GM10248 (cell line): ENCODE data around the gene FOXK2.
"Not testable (repeated sequence)": the region's sequence is repeated elsewhere in the genome, so short reads cannot be mapped to it uniquely, and the experiment has no call there.

ENCODE experiments used
- CTCF ChIA-PET: fragments of 300-600 bp; sonication (Branson Sonifier 250); formaldehyde crosslinking; extraction: SDS; loops from one replicate; lab custom pipeline; 2021; ENCODE audit warnings: antibody characterized with exemption; lab: Yijun Ruan, JAX
- POLR2A ChIA-PET: fragments of 350-650 bp; sonication (Branson Sonifier 250); formaldehyde crosslinking; extraction: SDS; loops from one replicate; lab custom pipeline; 2020; ENCODE audit warnings: antibody characterized with exemption; lab: Yijun Ruan, JAX
- DNase-seq: peaks from one replicate; pipeline ENCODE4 v3.0.0; 2012; ENCODE audit errors: extremely low spot score
- CTCF ChIP-seq: IDR thresholded peaks from 2 replicates; pipeline ENCODE4 v1.5.1; 2012; ENCODE audit warnings: mild to moderate bottlenecking, low read depth; ENCODE audit errors: extremely low read depth, missing control alignments, control extremely low read depth

The FOXK2 gene

DNA sequence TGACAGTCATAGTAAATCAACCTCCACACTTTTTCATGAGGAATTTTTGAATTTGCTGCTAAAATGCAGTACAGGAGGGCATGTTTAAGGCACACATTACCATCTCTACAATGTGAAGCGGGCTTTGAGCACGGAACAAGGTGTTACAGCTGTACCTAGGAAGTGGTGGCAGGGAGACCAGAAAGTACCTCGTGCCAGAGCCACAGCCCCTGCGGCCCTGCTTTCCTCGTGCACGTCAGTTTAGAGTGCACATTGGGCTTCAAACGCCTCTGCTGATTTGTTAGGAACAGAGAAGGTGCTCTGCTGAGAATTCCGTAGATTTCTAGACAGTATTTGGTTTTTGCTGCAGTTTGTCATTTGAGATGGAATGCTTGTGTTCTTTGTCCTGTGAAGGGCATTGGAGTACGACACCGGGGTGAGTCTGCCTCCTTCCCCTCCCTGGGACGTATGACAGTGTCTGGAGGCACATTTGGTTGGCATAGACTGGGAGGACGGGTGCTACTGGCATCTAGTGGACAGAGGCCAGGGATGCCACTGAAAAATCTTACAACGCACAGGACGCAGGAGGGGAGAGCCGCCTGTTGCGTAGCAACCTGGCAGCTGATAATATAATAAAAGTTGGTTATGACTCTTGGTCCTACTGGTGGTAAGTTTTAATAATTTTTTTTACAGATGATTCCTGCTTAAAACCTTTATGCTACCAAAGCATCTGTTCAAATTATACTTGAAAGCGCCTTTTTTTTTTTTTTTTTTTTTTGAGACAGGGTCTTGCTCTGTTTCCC is 9.1 kb downstream of the FOXK2 start:
- ChIA-PET POLR2A (interaction anchor here (0.7 kb wide), 1 partner anchor 514 kb away, joined by 7 read pairs; no protein-coding TSS in a partner anchor), CTCF (interaction anchor here (2.0 to 2.7 kb wide), 2 partner anchors 9 to 22 kb away, joined by 8 to 11 read pairs; partner anchors contain the start of gene FOXK2)
- no peak for DNase-seq
- no peak for TF ChIP-seq CTCF

GRCh38 chr17:82529914-82530300 is 10.4 kb downstream of the FOXK2 start:
- no peak for TF ChIP-seq CTCF
- no peak for DNase-seq
- CTCF ChIA-PET, result interaction anchor here (1.3 to 2.7 kb wide), 4 partner anchors 10 to 27 kb away, joined by 3 to 11 read pairs (median 6); partner anchors contain the start of gene FOXK2
- POLR2A ChIA-PET, result interaction anchor here (0.7 to 1.9 kb wide), 2 partner anchors 10 to 105 kb away, joined by 5 to 10 read pairs; partner anchors contain the start of gene FOXK2

DNA sequence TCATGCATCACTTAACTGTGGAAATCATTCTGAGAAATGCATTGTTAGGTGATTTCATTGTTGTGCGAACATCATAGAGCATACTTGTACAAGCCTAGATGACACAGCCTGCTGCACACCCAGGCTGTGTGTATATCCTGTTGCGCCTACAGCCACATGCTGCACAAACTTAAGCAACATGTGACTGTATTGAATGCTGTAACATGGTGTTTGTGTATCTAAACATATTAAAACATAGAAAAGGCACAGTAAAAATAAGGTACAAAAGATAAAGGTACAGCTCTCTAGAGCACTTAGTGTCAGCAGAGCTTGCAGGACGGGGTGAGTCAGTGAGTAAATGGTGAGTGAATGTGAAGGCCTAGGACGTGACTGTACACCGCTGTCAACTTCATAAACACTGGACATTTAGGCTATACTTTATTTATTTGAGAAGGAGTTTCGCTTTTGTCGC is 11.9 kb downstream of the FOXK2 start:
- DNase-seq, result no peak
- POLR2A ChIA-PET, result interaction anchor here (1.9 kb wide), 1 partner anchor 12 kb away, joined by 5 read pairs; the partner anchor contains the start of gene FOXK2
- CTCF ChIA-PET, result interaction anchor here (2.5 to 3.2 kb wide), 3 partner anchors 20 to 27 kb away, joined by 8 to 9 read pairs (median 8); no protein-coding TSS in a partner anchor
- TF ChIP-seq CTCF, result no peak

- no peak for DNase-seq
- TF ChIP-seq CTCF, result no peak
- POLR2A ChIA-PET, result no interaction called here
- CTCF ChIA-PET, result interaction anchor here (1.0 to 8.9 kb wide), 7 partner anchors 11 to 40 kb away, joined by 3 to 65 read pairs (median 9); partner anchors contain the start of gene FOXK2
Observed at GRCh38 chr17:82534401-82534812, 14.9 kb downstream of the FOXK2 start.

- no peak for TF ChIP-seq CTCF
- DNase-seq, result no peak
- ChIA-PET CTCF (interaction anchor here (0.7 to 8.9 kb wide), 9 partner anchors 8 to 166 kb away, joined by 3 to 65 read pairs (median 5); partner anchors contain the start of gene FOXK2), POLR2A (interaction anchor here (0.5 to 1.5 kb wide), 2 partner anchors 30 to 41 kb away, joined by 4 read pairs; no protein-coding TSS in a partner anchor)
Observed at GRCh38 chr17:82536512-82537201, 17.1 kb downstream of the FOXK2 start.

DNA sequence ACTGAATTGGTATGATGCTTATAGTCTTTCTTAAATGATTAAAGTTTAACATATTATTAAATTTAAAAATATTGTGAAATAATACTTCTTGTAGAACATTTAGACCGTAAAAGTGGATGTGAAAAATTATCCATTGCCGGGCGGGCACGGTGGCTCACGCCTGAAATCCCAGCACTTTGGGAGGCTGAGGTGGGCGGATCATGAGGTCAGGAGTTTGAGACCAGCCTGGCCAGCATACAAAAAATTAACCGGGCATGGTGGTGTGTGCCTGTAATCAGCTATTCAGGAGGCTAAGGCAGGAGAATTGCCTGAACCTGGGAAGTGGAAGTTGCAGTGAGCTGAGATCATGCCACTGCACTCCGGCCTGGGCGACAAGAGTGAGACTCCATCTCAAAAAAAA is 17.7 kb downstream of the FOXK2 start:
- CTCF ChIA-PET, result interaction anchor here (1.1 to 8.9 kb wide), 6 partner anchors 8 to 56 kb away, joined by 3 to 65 read pairs (median 14); partner anchors contain the start of gene FOXK2
- POLR2A ChIA-PET, result interaction anchor here (0.7 to 1.5 kb wide), 2 partner anchors 31 to 50 kb away, joined by 3 to 4 read pairs; no protein-coding TSS in a partner anchor
- not testable (repeated sequence) for DNase-seq

GRCh38 chr17:82539076-82539475 is 19.5 kb downstream of the FOXK2 start:
- CTCF ChIA-PET, result interaction anchor here (1.1 to 8.9 kb wide), 3 partner anchors 10 to 32 kb away, joined by 3 to 65 read pairs (median 28); no protein-coding TSS in a partner anchor

More at GRCh38 chr17:82539076-82539475, 19.5 kb downstream of the FOXK2 start:
- DNase-seq, POLR2A ChIA-PET: not testable (repeated sequence)
